ENCODE data around the gene GTF3C5. TPM values are rescaled to one million over a fixed set of nuclear protein-coding genes. Genes with fewer than 3 reads are reported as not detected.
A peak's percentile ranks its signal among the peaks of the same experiment; 100 is the strongest.

GTF3C5 gene
- total and polyA plus RNA-seq, 9 of the 15 experiments (the other 6 are each of a cell fraction or from before 2014, with no cell fraction given), result 3.8 to 118 (median 83.7) TPM

DNA sequence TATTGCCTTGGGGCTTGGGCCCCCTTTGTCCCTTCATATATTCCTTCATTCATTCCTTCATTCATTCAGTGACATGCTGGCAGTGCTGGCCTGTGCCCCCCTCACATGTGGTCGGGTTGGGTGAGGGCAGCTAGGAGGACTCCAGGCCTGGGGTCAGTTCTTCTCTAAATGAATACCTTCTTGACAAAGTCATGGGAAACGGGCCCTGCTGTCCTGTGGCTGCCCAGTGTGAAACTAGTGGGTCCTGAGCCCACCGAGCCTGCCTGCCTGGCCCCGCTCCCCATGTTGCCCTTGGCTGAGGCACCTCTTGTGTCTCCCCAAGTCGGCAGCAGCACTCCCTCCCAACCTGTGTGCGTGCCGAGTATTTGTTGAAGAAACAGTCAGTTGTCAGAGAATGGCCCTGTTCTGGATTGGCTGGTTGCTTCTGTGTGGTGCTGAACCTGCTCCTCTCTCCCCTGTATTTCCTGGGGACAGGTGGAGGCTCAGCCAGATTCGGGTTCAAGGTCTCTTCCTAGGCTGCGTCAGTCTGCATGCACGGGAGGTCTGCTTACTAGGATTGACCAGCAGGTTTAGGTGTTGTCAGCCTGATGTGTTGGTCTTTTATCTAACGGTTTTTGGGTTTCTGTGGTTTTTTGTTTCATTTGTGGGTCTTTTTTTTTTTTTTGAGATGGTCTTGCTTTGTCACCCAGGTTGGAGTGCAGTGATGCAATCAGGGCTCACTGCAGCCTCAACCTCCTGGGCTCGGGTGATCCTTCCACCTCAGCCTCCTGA lies 27.9 kb downstream of the GTF3C5 start (continued):
- TF ChIP-seq, protein P1, sequence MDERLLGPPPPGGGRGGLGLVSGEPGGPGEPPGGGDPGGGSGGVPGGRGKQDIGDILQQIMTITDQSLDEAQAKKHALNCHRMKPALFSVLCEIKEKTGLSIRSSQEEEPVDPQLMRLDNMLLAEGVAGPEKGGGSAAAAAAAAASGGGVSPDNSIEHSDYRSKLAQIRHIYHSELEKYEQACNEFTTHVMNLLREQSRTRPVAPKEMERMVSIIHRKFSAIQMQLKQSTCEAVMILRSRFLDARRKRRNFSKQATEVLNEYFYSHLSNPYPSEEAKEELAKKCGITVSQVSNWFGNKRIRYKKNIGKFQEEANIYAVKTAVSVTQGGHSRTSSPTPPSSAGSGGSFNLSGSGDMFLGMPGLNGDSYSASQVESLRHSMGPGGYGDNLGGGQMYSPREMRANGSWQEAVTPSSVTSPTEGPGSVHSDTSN (CRISPR knock-in tag; IDR thresholded peaks at IDR 0.05; ENCODE audit: low read depth), result no peak
- TF ChIP-seq, protein P1 (tag; conservative IDR thresholded peaks at IDR 0.05; ENCODE audit: low read depth), result no peak
- TF ChIP-seq ZFP30 (CRISPR knock-in tag; IDR thresholded peaks at IDR 0.05; ENCODE audit: borderline replicate concordance), result no peak
- no peak for TF ChIP-seq SRSF3 (IDR thresholded peaks at IDR 0.05; ENCODE audit: insufficient read depth, low read length)
- TF ChIP-seq CTBP1 (IDR thresholded peaks at IDR 0.05; ENCODE audit: borderline replicate concordance), result peak; percentile 58
- no peak for TF ChIP-seq ZFPM2 (CRISPR knock-in tag; IDR thresholded peaks at IDR 0.05)
- TF ChIP-seq DDX20 (tag; IDR thresholded peaks at IDR 0.05; ENCODE audit: low read depth), result no peak
- TF ChIP-seq, protein P2, sequence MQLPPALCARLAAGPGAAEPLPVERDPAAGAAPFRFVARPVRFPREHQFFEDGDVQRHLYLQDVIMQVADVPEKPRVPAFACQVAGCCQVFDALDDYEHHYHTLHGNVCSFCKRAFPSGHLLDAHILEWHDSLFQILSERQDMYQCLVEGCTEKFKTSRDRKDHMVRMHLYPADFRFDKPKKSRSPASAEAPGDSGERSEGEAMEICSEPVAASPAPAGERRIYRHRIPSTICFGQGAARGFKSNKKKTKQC (CRISPR knock-in tag; IDR thresholded peaks at IDR 0.05), result no peak
- no peak for TF ChIP-seq MAFF (IDR thresholded peaks at IDR 0.05; ENCODE audit: low read length)
- TF ChIP-seq HMG20A (CRISPR knock-in tag; conservative IDR thresholded peaks at IDR 0.05), result no peak
- TF ChIP-seq SOX6 (IDR thresholded peaks at IDR 0.05), result peak; percentile 48; the same call in 1 of the 2 replicates
- TF ChIP-seq ZNF324 (CRISPR knock-in tag; IDR thresholded peaks at IDR 0.05), result no peak
- no peak for TF ChIP-seq DIDO1 (tag; IDR thresholded peaks at IDR 0.05; ENCODE audit: low read depth)
- TF ChIP-seq, protein P3, sequence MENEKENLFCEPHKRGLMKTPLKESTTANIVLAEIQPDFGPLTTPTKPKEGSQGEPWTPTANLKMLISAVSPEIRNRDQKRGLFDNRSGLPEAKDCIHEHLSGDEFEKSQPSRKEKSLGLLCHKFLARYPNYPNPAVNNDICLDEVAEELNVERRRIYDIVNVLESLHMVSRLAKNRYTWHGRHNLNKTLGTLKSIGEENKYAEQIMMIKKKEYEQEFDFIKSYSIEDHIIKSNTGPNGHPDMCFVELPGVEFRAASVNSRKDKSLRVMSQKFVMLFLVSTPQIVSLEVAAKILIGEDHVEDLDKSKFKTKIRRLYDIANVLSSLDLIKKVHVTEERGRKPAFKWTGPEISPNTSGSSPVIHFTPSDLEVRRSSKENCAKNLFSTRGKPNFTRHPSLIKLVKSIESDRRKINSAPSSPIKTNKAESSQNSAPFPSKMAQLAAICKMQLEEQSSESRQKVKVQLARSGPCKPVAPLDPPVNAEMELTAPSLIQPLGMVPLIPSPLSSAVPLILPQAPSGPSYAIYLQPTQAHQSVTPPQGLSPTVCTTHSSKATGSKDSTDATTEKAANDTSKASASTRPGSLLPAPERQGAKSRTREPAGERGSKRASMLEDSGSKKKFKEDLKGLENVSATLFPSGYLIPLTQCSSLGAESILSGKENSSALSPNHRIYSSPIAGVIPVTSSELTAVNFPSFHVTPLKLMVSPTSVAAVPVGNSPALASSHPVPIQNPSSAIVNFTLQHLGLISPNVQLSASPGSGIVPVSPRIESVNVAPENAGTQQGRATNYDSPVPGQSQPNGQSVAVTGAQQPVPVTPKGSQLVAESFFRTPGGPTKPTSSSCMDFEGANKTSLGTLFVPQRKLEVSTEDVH (IDR thresholded peaks at IDR 0.05; ENCODE audit: low read depth, partially characterized antibody), result no peak
- TF ChIP-seq KLF10 (CRISPR knock-in tag; IDR thresholded peaks at IDR 0.05), result no peak
- TF ChIP-seq, protein P4, sequence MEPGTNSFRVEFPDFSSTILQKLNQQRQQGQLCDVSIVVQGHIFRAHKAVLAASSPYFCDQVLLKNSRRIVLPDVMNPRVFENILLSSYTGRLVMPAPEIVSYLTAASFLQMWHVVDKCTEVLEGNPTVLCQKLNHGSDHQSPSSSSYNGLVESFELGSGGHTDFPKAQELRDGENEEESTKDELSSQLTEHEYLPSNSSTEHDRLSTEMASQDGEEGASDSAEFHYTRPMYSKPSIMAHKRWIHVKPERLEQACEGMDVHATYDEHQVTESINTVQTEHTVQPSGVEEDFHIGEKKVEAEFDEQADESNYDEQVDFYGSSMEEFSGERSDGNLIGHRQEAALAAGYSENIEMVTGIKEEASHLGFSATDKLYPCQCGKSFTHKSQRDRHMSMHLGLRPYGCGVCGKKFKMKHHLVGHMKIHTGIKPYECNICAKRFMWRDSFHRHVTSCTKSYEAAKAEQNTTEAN (CRISPR knock-in tag; IDR thresholded peaks at IDR 0.05), result no peak
- no peak for TF ChIP-seq CSDE1 (IDR thresholded peaks at IDR 0.05)
- TF ChIP-seq HMGN3 (IDR thresholded peaks at IDR 0.05; ENCODE audit: borderline replicate concordance, extremely low read depth, insufficient read length, low read depth, low read length), result no peak
- no peak for TF ChIP-seq MYBL2 (IDR thresholded peaks at IDR 0.05; ENCODE audit: low read depth)
- TF ChIP-seq MYBL2 (CRISPR knock-in tag; IDR thresholded peaks at IDR 0.05; ENCODE audit: borderline replicate concordance), result no peak
- TF ChIP-seq ZNF354B (CRISPR knock-in tag; IDR thresholded peaks at IDR 0.05), result no peak
- TF ChIP-seq ZNF184 (CRISPR knock-in tag; IDR thresholded peaks at IDR 0.05), result no peak
